Renal pelvis (tissue), 4 donors: ENCODE data around the gene MVB12B. TPM values are rescaled to one million over a fixed set of nuclear protein-coding genes. Genes with fewer than 3 reads are reported as not detected.

Experiments used
- DNase-seq: peaks from one replicate; pipeline ENCODE4 v3.0.0-alpha.2; 2013
- polyA plus RNA-seq, 3 donors: library from polyadenylated mRNA; unstranded; fragments of 120-200 nt; gene quantifications; one replicate each; pipeline ENCODE4 v1.2.1, GENCODE V29; 2013; ENCODE audit not compliant: insufficient read length in 3 of 3

The MVB12B gene
- polyA plus RNA-seq, 3 donors: 15.7 to 18.9 (median 17.3) TPM

DNA sequence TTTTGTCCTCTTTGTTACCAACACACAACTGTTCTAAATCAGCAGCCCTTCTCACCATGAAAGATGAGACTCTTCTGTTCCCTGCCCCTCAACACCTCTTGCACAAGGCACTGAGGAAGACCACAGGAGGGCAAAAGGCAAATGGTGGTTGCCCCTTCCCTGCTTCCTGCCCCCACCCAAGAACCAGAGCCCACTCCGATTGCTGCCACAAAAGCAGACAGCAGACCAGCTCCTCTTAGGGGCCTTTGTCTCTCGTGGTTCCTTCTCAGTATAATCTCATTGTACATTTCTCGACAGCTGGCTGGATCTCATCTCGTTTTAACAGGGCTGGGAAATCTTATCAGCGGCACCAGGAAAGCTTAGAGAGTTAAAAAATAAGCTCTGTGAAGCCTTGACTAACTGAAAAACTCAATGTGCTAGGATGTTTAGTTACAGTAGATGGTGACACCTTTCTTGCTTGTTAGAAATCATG is 1.1 kb downstream of the MVB12B start:
- DNase-seq: no peak

DNA sequence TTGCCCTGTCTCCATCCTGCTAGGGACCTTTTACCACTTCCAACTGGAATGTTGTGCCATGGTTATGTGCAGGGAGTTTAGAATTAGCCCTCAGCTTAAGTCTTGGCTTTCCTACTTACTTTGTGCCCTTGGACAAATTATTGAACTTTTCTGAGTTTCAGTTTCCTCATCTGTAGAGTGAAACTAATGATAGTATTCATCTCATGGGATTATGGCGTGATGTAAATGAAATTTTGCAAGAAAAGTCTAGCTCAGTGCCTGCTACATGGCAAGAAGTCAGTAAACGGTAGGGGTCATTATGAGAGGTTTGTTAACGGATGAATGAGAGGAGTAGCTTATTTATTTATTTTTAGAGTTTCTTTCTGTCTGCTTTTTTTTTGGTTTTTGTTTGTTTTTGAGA is 1.8 kb downstream of the MVB12B start:
- DNase-seq: no peak

DNA sequence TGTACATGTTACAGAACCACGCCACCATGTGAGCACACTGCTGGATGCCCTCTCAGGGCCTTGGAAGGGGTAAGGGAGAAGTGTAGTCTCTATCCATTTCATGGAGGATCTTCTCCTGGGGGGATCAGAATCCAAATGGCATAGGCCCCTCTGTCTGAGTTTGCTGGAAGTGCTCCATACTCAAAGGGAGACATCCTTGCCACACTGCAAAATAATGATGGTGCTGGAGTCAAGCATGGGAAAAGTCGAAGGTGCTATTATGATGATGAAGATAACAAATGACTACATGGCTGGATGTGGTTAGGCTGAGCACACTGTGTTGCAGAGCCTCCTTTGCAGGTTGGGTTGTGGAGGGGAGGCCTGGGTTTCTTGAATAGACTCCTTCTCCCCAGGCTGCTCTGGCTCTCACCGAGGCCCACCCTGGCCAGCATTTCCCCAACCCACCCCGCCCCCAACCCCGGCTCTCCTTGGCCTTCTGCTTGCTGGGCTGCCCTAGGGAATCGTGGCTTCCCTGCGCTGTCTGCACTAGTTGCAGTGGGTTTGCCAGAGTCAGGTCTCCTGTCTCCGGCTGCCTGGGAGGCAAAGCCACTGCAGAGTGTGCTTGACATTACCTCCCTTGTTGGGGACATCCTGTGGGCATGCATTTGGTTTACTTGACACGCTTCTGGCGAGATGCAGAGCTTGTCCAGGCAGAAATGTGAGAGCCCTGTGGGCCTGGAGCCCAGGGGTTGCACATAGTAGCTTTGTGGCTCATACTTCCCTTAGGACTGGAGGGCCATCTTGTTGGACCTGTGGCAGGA is 3.0 kb downstream of the MVB12B start:
- DNase-seq: no peak

DNA sequence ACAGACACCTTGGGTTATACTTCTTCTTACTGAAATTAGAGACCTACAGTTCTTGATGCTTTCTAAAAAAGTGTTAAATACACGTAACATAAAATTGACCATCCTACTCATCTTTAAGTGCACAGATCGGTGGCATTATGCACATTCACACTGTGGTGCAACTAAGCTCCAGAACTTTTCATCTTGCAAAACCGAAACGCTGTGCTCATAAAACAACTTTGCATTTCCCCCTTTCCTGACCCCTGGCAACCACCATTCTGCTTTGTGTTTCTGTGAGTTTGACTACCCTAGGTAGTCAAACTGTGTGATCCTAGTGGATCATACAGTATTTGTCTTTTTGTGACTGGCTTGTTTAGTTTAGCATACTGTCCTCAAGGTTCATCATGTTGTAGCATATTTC is 3.9 kb downstream of the MVB12B start:
- DNase-seq: no peak

DNA sequence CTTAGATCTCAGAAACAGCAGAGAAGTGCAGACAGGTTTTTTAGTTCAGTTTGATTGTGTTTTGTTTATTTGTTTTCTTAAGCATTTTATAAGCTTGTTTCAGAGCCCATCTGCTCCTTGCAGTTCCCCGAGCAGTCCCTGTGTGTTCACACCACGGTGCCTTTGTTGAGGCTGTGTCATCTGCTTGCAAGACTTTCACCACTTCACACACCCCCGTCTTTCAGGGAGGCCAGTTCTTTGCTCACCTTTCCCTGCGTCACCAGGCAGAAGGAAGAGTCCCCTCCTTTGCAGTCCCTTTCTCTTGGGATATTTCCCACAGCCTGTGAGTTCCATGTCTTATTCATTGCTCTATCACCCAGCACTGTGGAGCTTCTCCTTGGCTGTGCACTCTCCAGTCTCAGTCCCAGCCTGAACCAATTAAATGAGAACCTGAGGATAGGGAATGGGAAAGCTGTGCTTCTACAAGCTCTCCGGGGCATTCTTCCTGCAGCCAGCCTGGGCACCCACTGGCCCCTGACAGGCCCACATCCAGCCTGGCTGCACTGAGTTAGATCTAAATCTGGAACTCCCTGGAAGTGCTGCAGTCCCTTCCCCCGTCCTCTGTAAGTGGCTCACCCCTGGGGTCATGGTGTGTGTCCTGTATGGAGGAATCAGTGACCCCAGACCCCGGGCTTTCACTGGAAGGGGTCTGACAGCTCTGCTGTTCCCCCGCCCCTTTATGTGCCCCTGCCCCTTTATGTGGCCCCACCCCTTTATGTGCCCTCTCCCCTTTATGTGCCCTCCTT is 5.5 kb downstream of the MVB12B start:
- no peak for DNase-seq

DNA sequence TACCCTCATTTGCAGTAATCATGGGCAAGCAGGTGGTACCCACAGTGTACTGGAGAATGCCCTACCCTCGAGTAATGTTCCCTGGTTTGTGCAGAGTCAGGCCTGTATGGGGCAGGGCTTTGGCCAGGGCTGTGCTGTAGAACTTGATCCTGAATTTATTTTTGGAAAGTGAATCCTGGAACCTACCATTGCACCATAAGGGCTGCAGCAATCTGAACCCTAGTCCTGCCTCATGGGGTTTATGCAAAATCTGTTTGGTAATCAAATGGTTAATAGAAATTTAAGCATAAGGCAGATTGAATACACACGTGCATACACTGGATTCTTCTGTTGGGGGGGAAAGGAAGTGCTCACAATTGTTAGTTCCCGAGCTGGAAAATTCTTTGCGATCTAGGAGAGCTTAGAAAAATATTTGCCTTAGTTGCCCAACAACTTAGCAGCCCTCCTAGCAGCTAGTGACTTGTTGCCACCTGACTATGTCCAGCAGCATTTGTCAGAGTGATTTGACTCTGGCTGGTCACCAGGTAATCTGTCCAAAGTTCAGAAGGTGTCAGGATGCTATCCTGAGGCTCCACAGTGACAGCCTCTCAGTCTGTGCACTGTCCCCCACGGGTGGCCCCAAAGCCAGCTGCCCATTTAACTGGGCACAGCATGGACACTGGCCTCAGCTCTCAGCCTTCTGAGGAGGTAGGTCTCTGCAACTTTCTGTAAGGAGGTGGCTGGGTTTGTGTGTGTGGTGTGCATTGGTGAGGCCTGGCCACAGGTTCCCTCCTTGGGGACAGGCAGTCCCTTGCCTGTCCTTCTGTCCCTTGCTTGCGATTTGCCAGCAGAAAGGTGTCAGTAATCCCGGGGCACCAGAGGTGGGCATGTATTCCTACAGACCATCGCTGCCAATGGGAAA is 8.3 kb downstream of the MVB12B start:
- DNase-seq: no peak

DNA sequence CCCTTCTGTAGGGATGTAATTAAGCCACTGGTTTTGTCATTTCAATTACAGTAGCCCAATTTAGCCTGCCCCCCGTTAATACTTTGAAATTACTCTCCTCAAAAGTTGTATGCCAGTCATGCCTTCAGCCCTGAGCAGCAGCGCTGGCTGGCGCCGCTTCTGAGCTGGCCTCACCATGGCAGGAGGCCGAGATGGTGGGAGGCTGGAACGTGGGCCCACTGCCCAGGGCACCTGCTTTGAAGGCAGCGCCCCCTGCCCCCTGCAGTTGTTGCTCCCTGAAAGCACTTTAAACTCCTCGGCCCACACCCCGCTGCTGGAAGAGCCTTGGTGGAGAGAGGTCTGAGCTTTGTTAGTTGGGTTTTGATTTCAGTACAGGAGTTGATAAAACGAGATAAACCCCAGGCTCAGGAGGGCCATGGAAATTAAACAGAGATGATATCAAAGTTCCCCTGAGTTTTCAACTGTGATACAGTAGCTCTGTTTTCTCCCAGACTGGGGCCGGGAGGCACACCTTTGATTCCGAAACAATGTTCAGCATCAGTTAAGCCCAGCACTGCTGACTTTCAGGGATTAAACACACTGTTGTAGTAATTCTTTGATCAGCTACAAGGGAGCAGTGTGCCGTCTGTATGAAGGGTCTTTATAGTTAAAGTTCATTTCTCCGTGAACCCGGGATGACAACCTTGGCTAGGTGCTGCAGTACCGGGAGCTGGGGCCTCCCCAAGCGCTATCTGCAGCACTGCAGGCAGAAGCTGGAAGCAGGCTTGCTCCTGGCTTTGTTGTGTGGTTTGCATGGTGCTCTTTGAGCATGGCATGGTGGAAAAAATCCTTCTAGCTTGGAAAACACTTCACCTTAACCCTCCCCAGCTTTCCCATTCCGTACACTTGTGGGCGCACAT is 9.5 kb downstream of the MVB12B start:
- no peak for DNase-seq

DNA sequence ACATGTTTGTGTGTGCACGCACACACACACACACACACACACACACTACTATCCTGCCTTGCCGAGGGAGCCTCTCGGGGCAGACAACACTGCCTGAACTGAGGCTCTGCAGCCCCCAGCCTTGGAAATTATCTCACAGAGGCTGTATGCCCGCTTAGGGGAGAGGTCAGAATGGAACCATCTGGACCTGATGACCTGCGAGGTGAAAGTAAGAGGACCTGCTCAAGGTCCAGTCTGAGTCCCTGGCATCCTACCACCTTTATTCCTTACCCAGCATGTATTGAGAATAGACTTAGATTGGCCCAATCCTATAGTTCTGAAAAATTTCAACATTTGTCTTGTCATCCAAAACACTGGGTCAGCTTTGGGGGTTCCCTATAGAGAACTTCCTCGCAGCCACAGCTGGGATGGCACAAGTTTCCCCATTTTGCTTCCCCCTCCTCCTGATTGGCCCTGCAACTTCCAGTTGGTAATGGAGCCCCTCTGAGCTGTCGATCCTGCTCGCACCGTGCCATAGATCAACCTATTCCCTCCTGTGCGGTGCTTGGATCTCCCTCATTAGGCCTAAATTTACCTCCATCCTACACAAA is 10.2 kb downstream of the MVB12B start:
- DNase-seq: no peak

DNA sequence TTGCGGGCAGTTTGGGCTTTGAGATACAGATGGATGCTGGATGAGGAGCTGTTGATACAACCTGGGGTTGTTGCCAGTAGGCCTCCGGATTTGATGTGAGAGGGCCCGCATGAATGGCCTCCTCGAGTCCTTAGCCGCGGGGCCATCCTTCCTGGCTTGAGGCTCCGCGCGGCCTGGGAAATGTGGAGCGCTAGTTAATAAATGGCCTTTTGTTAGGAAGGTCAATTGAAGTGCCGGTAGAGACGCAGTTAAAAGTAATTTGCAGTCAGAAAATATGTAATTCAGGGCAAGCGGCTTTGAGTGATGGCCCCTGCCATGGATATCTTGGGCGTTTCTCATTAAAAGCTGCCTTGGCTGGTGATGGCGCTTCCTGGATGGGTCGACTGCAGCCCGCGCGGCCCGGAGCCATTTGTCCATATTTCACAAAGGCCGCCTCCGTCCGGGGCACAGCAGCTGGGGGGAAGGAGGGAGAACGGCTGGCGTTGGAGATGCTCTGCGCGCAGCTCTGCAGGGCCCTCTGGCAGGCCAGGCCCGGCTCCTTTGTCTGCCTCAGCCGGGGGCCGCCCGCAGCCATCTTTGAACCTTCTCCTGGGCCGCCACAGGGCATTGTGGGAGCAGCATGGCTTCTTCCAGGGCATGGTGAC is 11.2 kb downstream of the MVB12B start:
- DNase-seq: no peak

DNA sequence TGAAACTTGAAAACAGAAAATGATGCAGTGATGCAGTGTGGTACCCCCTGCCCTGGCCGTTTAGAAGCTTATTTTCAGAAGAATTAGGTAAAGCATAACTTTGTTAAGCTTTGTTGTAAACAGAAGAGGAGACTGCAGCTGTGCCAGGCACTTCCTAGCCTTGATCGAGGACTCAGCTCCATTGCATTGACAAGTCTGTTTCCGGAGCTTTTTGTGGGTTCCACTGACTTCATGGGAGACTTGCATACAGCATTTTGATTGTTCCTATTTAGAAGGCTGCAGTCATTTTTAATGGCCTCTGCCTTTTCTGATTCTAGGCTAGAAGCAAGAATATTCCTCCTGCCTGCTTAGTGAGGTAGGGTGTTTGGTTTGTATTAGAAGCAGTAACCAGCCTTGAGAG is 12.3 kb downstream of the MVB12B start:
- no peak for DNase-seq

DNA sequence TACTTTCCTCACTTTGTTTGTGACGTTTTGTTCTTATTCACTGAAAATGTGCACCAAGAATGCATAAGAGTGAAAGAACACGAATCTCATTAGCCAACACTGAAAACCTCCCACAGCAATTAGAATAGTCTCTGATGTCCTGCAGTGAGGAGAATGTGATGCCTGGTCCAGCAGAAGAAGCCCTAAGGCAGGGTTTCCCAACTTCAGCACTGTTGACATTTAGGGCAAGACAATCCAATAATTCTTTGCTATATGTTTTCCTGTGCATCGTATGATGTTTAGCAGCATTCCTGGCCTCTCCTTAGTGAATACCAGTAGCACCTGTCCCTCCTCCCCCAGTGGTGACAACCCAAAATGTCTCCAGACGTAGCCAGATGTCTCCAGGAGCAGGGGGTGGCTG is 14.8 kb downstream of the MVB12B start:
- DNase-seq: no peak

DNA sequence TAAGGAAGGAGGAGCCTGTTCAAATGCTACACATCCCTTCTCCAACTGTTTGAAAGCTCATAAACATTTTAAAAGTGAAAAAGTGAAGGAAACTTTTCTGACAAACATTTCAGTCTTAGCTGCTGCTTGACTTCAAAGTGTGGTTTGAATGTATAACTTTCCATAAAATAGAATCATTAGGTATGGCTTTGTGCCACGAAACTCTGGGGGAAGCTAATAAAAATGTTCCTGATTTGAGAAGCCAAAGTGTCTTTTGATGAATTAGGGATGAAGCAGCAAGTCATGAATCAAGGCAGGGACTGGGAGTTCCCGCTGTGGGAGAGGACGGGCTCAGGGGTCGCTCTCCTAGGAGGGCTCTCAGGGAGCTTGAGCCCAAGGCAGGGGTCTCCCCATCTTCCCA is 15.3 kb downstream of the MVB12B start:
- peak; percentile 75 for DNase-seq

DNA sequence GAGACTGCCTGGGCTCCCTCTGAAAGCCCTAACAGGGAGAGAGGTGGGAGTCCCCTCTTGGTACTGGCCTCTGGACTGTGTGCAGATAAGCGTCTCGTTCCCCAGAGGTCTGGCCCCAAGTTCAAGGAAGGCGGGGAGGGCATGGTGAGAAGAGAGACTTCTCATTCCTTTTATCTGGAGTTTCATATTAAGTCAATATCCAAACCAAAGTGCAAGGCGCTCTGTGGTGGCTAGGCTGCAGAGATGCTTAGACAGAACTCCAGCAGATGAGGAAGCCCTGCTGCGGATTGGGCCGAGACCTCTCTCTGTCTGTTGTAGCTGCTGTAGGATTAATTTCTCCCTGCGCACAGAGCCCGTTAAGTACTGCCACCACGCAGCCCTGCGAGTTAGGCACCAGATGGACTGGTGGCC is 16.0 kb downstream of the MVB12B start:
- no peak for DNase-seq

DNA sequence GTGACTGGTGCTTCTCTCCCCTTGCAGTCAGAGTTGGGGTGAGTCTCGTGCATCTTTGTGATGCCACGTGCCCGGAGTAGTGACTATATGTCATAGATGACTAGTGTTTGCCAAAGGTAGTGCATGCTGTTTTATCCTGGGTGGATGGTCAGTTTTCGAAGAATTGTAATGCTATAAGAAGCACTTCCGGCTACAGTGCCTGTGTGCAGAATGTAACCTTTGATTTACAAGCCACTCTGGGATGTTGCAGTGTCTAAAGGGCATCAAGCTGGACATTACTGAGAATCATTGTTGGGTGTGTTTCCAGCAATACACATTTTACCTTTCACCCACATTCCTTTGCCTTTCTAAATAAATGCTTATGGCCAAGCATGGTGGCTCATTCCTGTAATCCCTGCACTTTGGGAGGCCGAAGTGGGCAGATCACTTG is 16.7 kb downstream of the MVB12B start:
- DNase-seq: no peak

DNA sequence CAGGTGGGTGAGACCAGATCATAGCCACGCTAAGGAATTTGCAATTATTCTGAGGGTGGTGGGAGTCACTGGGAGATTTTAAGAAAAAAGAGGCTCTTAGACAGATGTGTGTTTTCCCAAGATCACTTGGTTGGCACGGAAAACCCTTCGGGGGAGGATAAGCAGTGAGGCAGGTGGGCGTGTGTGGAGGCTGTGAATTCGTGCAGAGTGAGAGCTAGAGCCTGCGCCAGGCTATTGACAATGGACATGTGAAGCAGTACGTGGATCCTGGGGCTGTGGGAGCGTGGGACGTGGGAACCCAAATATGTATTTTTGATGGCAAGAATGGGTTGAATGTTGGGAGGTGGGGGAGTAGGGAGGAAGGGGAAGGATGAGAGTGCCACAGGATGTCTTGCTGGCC is 19.4 kb downstream of the MVB12B start:
- DNase-seq: no peak

DNA sequence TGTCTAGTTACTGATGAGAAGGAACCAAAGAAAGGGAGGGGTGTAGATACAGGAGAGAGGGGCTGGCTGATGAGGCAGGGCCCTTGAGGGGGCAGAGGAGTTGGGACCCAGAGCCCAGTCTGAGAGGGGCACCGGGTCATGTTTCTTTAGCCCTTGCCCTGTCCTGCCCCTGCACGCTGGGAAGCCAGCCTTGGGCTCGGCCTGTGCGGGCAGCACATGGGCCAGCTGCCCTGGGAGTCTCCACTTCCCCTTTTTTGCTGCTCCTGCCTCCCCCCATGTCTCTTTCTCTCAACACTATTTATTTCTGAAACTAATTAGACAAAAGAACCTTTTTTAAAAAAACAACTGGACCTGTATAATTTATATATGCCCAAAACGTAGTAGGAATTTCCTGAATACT is 20.5 kb downstream of the MVB12B start:
- no peak for DNase-seq

DNA sequence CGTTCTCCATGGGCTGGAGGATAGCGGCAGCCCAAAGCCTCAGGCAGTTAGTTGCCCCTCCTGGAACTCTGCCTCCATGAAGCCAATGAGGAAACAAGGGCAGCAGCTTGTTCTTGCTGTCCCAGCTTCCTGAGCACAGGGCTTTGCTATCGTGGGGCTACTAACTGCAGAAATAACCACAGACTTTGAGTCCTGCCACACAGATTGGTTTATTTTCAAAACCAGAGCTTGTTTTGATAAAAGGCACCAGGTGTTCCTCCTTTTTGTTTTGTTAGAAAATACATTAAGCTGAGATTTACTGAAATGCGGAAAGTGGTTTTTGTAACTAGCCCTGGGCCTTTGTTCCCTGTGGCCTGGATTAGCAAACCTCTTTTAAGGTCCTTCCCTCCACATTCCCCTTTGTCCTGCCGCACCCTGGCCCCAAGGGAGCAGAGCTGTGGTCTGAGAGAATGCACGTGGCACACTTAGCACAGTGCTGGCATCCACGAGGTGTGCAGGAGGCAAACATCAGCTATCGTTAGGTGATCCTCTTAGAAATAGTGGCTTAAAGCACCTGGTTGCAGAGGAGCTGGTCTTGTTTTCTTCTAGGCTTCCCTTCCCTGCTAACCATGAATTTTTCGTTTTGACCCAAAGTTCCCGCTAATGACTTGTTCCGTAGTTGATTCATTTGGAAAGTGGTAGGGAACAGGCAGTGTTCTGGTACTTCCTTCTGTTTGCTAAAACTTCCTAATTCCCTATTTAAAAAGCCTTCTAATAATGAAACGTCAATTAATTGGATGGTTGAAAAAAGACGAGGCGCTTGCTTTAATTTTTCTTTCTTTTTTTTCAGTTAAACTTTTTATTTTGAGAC is 21.5 kb downstream of the MVB12B start:
- DNase-seq: no peak

DNA sequence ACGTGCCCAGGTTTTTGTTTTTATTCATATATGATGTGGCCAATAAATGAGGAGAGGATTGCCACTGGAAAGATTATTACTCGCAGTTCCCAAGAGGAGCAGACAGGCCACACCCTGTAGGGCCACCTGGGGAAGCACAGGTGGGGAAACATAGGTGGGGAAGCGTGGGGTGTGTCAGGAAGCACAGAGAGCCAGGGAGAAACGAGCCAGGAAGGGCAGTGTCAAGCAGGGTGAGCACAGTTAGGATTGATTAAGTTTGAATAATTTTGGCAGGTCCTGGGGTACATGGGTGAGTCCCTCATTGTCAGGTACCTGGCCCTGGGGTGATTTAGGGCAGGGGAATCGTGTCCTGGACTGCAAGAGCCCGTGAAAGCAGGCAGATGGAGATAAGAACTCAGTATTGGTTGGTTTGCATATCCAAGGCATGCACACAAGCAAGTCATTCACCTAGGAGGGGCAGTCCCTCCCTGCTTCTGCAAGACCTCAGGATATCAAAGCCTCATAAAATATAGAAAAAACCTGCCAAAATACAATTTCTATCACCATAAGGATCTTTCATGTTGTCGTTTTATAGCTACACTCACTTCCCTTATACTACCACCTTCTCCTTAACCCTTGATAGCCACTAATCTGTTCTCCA is 22.4 kb downstream of the MVB12B start:
- no peak for DNase-seq
